Smooth muscle cell of the coronary artery (primary cell): ENCODE data around the gene PLOD1. TPM values are rescaled to one million over a fixed set of nuclear protein-coding genes. Genes with fewer than 3 reads are reported as not detected.

Source experiments
- total RNA-seq: library from RNA; depleted of rRNA; stranded (reverse); fragments of >200 nt; gene quantifications from 2 replicates; pipeline ENCODE4 v1.2.3, GENCODE V29; 2014; ENCODE audit warnings: low replicate concordance

PLOD1 gene
- total RNA-seq = 249 and 486 TPM in 2 replicates

GRCh38 chr1:11934302-11935056 is at the start of gene PLOD1:
TSS of gene PLOD1 (plus strand) at chr1:11934717. CDS start at chr1:11934780, 63 bp downstream.

GRCh38 chr1:11979851-11980675 is 45.5 kb downstream of the PLOD1 start, which contains the start of gene MFN2:
TSS of gene MFN2 (plus strand) at chr1:11980444. CDS start at chr1:11989169, 8,725 bp downstream.

Other genes starting within 250 kb of the PLOD1 start
- gene DRAXIN, start 243.0 kb upstream of the PLOD1 start, total RNA-seq = 2.3 TPM in 1 of 2 replicates, not detected in the other
- gene AGTRAP, start 198.6 kb upstream of the PLOD1 start, total RNA-seq = 34.3 and 44.9 TPM in 2 replicates
- 1.6 TPM in 1 of 2 replicates, not detected in the other for gene C1orf167, start 172.5 kb upstream of the PLOD1 start, total RNA-seq
- gene MTHFR, start 128.8 kb upstream of the PLOD1 start, total RNA-seq = 17.5 and 61.3 TPM in 2 replicates
- gene CLCN6, start 128.5 kb upstream of the PLOD1 start, total RNA-seq = 8.1 and 9.7 TPM in 2 replicates
- gene NPPA, start 86.9 kb upstream of the PLOD1 start, total RNA-seq = not detected in 2 replicates
- 4.7 TPM in 1 of 2 replicates, not detected in the other for gene NPPB, start 75.8 kb upstream of the PLOD1 start, total RNA-seq
- 46.2 and 56.1 TPM in 2 replicates for gene KIAA2013, start 8.3 kb upstream of the PLOD1 start, total RNA-seq
- gene MFN2, start 45.7 kb downstream of the PLOD1 start, total RNA-seq = 46.8 and 49.0 TPM in 2 replicates
- gene MIIP, start 84.8 kb downstream of the PLOD1 start, total RNA-seq = 8.7 and 17.7 TPM in 2 replicates
- gene TNFRSF8, start 128.6 kb downstream of the PLOD1 start, total RNA-seq = 0.08 and 0.23 TPM in 2 replicates
- 0.68 and 4.7 TPM in 2 replicates for gene TNFRSF1B, start 232.3 kb downstream of the PLOD1 start, total RNA-seq